K562 (cell line): ENCODE data around the gene ECD. TPM values are rescaled to one million over a fixed set of nuclear protein-coding genes. Genes with fewer than 3 reads are reported as not detected.

Experiments used
- ATAC-seq: fragments of 200-7000 bp; cut with Tn5 transposase; 3 replicates; pipeline ENCODE4 v1.9.1; 2020; ENCODE audit warnings: moderate library complexity
- BruUV-seq: library from RNA; stranded (reverse); fragments of 400-500 nt; replicated peaks from 2 replicates; lab custom pipeline; 2021; lab: Mats Ljungman, UMichigan
- CTCF ChIA-PET: fragments of 300-600 bp; formaldehyde crosslinking; extraction: SDS; loops from one replicate; lab custom pipeline; 2021; ENCODE audit warnings: low intra/inter-chr PET ratio; lab: Yijun Ruan, JAX
- POLR2A ChIA-PET: fragments of 300-600, 350-650 bp; sonication (Branson Sonifier 250); formaldehyde crosslinking; extraction: SDS; loops from one replicate; lab custom pipeline; 2021; ENCODE audit warnings: antibody characterized with exemption, inconsistent platforms; lab: Yijun Ruan, JAX
- DNase-seq, 4 experiments: peaks; one replicate each; pipeline versions ENCODE4 v3.0.0 to v3.0.0-alpha.2; 2011 to 2018; ENCODE audit warnings: low spot score in 3 of 4, mixed read lengths in 3 of 4; ENCODE audit errors: extremely low read depth in 1 of 4
- FAIRE-seq: peaks from 2 replicates; lab custom pipeline; 2011; peaks lifted over from hg19 to GRCh38; lab: Jason Lieb, UNC
- H2AFZ ChIP-seq: 2 replicates; pipeline ENCODE4 v1.6.0; 2011; ENCODE audit warnings: low read depth, low read length, control low read depth, inconsistent platforms
- H3K27ac ChIP-seq: fragments of 200-600 bp; 3 replicates; pipeline ENCODE4 v1.8.0; 2011; ENCODE audit warnings: low read depth, mild to moderate bottlenecking, control low read depth, inconsistent platforms, low read length, moderate library complexity, mixed read lengths; ENCODE audit errors: extremely low read depth
- H3K27me3 ChIP-seq, 2 experiments: fragments of 300-600 bp in 1 of 2; 2 replicates in 1 of 2; 3 replicates in 1 of 2; pipeline versions ENCODE4 v1.6.0 to v1.8.0; 2011; ENCODE audit warnings: inconsistent platforms in 2 of 2, low read length in 2 of 2, mild to moderate bottlenecking in 1 of 2, mixed read lengths in 1 of 2, moderate library complexity in 1 of 2; ENCODE audit not compliant: control insufficient read depth in 2 of 2, insufficient read depth in 2 of 2
- H3K36me3 ChIP-seq: fragments of 300-600 bp; 3 replicates; pipeline ENCODE4 v1.8.0; 2011; ENCODE audit warnings: mild to moderate bottlenecking, low read length, inconsistent platforms; ENCODE audit not compliant: control insufficient read depth, insufficient read depth
- H3K4me1 ChIP-seq, 2 experiments: fragments of 200-600 bp in 1 of 2; replicated peaks in 1 of 2; 2 replicates in 1 of 2; 3 replicates in 1 of 2; pipeline versions ENCODE4 v1.5.1 to v1.8.0; 2011; ENCODE audit warnings: inconsistent platforms in 2 of 2, low read length in 2 of 2, mild to moderate bottlenecking in 1 of 2, mixed read lengths in 1 of 2, moderate library complexity in 1 of 2; ENCODE audit not compliant: control insufficient read depth in 2 of 2, insufficient read depth in 2 of 2
- H3K4me2 ChIP-seq: 2 replicates; pipeline ENCODE4 v1.6.1; 2011; ENCODE audit warnings: low read length, control low read depth, inconsistent platforms, mixed read lengths; ENCODE audit not compliant: insufficient read depth
- H3K4me3 ChIP-seq: fragments of 200-600 bp; sonication (generic), shearing (Covaris generic); 2 replicates; pipeline ENCODE4 v1.5.1; 2016; ENCODE audit warnings: control low read depth, inconsistent platforms
- H3K79me2 ChIP-seq: fragments of 200-600 bp; 3 replicates; pipeline ENCODE4 v1.8.0; 2011; ENCODE audit warnings: low read length, inconsistent platforms; ENCODE audit not compliant: control insufficient read depth, insufficient read depth
- H3K9ac ChIP-seq, 2 experiments: 2 replicates each; pipeline versions ENCODE4 v1.6.0 to v1.6.1; 2011; ENCODE audit warnings: low read depth in 2 of 2, low read length in 2 of 2, control low read depth in 1 of 2, inconsistent platforms in 1 of 2, mild to moderate bottlenecking in 1 of 2, mixed read lengths in 1 of 2; ENCODE audit not compliant: insufficient read depth in 1 of 2
- H3K9me1 ChIP-seq: one replicate; pipeline ENCODE4 v1.6.0; 2011; ENCODE audit warnings: inconsistent platforms, mild to moderate bottlenecking, low read length, moderate library complexity; ENCODE audit not compliant: control insufficient read depth, insufficient read depth
- H3K9me3 ChIP-seq: replicated peaks from 2 replicates; pipeline ENCODE4 v1.5.1; 2011; ENCODE audit warnings: low read depth, low read length, inconsistent platforms; ENCODE audit not compliant: control insufficient read depth, insufficient read depth
- H4K20me1 ChIP-seq: replicated peaks from 2 replicates; pipeline ENCODE4 v1.6.1; 2011; ENCODE audit warnings: low read length, inconsistent platforms, mixed read lengths; ENCODE audit not compliant: control insufficient read depth, insufficient read depth
- BCLAF1 ChIP-seq, 2 experiments: fragments of 450-650 bp in 1 of 2; IDR thresholded peaks; 2 replicates each; pipeline ENCODE4 v1.6.1; 2011 to 2017; ENCODE audit warnings: low read depth in 2 of 2, antibody characterized with exemption in 1 of 2, borderline replicate concordance in 1 of 2, low read length in 1 of 2, mild to moderate bottlenecking in 1 of 2, mixed read lengths in 1 of 2; ENCODE audit not compliant: control insufficient read depth in 1 of 2
- CREB3L1 ChIP-seq: fragments of 450-650 bp; IDR thresholded peaks from 2 replicates; pipeline ENCODE4 v1.6.1; 2014; ENCODE audit warnings: low read depth, mild to moderate bottlenecking, moderate library complexity, borderline replicate concordance
- GATAD2A ChIP-seq: fragments of 450-650 bp; IDR thresholded peaks from 2 replicates; pipeline ENCODE4 v1.6.1; 2017
- HNRNPLL ChIP-seq: fragments of 200-400 bp; formaldehyde crosslinking; IDR thresholded peaks from 2 replicates; pipeline ENCODE4 v1.6.1; 2017; ENCODE audit warnings: low read length, low read depth, mild to moderate bottlenecking; ENCODE audit not compliant: poor library complexity, severe bottlenecking
- IRF2 ChIP-seq: sonication (generic); formaldehyde crosslinking; IDR thresholded peaks from 2 replicates; pipeline ENCODE4 v1.8.1; 2022; ENCODE audit warnings: mild to moderate bottlenecking, missing genetic modification reagents
- MCM5 ChIP-seq: fragments of 450-650 bp; IDR thresholded peaks from 2 replicates; pipeline ENCODE4 v1.6.1; 2016; ENCODE audit warnings: low read depth
- MEIS2 ChIP-seq: fragments of 450-650 bp; IDR thresholded peaks from 2 replicates; pipeline ENCODE4 v1.6.1; 2014; ENCODE audit warnings: mild to moderate bottlenecking; ENCODE audit not compliant: partially characterized antibody
- MTF1 ChIP-seq: fragments of 250-450 bp; sonication (Bioruptor Pico); IDR thresholded peaks from 2 replicates; pipeline ENCODE4 v1.9.0; 2021; ENCODE audit warnings: moderate library complexity, mild to moderate bottlenecking, inconsistent platforms, borderline replicate concordance
- MYC ChIP-seq, 2 experiments: fragments of 250-450 bp in 1 of 2; sonication (Bioruptor Pico) in 1 of 2; IDR thresholded peaks; 2 replicates each; pipeline versions ENCODE4 v1.5.1 to v1.6.1; 2012 to 2021; ENCODE audit warnings: low read depth in 2 of 2, borderline replicate concordance in 1 of 2, improper control_type of control experiment in 1 of 2, low read length in 1 of 2, mild to moderate bottlenecking in 1 of 2, moderate library complexity in 1 of 2
- MYNN ChIP-seq, 2 experiments: sonication (generic); formaldehyde crosslinking in 1 of 2; IDR thresholded peaks; 2 replicates each; pipeline versions ENCODE4 v1.5.0 to v1.6.1; 2016 to 2020; ENCODE audit warnings: antibody characterized with exemption in 1 of 2, missing genetic modification reagents in 1 of 2
- POLR3G ChIP-seq: IDR thresholded peaks from 2 replicates; pipeline ENCODE4 v1.6.1; 2011; ENCODE audit not compliant: insufficient read length, insufficient replicate concordance; ENCODE audit errors: extremely low read depth
- SMAD4 ChIP-seq: fragments of 250-450 bp; sonication (Bioruptor Pico); conservative IDR thresholded peaks from 2 replicates; pipeline ENCODE4 v1.8.0; 2021; ENCODE audit warnings: inconsistent platforms, mild to moderate bottlenecking, moderate library complexity
- U2AF2 ChIP-seq: fragments of 200-400 bp; formaldehyde crosslinking; optimal IDR thresholded peaks from 2 replicates; pipeline ENCODE3; 2017; ENCODE audit warnings: low read depth, mild to moderate bottlenecking, low read length
- ZNF384 ChIP-seq: IDR thresholded peaks from 2 replicates; pipeline ENCODE4 v1.6.1; 2012; ENCODE audit warnings: low read depth, low read length, improper control_type of control experiment
- ZNF766 ChIP-seq: fragments of 200-800 bp; sonication (Bioruptor generic); conservative IDR thresholded peaks from 2 replicates; pipeline ENCODE4 v1.6.1; 2016; ENCODE audit warnings: missing genetic modification characterization, missing compliant biosample characterization
- WGBS: fragments of 100-300 bp; shearing (Covaris generic); methylation state at CpG from one replicate; pipeline ENCODE4 v1.1.6; 2016; ENCODE audit warnings: low coverage, mixed read lengths; ENCODE audit not compliant: insufficient coverage; ENCODE audit errors: missing lambda C conversion rate; 5-methylcytosine and 5-hydroxymethylcytosine counted together
- in situ Hi-C: fragments of 300-500 bp; cut with MboI; formaldehyde crosslinking; loops from 4 replicates; pipeline ENCODE4 v1.15.0; 2018; ENCODE audit warnings: inconsistent platforms, mixed read lengths
- intact Hi-C: fragments of 100-400 bp; cut with micrococcal nuclease; formaldehyde crosslinking; loops from 2 replicates; pipeline ENCODE4 v1.14.2; 2022
- polyA plus RNA-seq, 8 experiments: library from polyadenylated mRNA; depleted of rRNA in 4 of 8; stranded (reverse) in 5 of 8; unstranded in 3 of 8; fragments of >200 nt; fragmentation: Nextera tagmentation in 2 of 8; fragmentation: Illumina TruSeq in 1 of 8; extraction: Ambion mirVana in 2 of 8; extraction: Trizol in 1 of 8; gene quantifications; 2 replicates each; pipeline versions ENCODE4 v1.2.1 to v1.2.3, GENCODE V29; 2011 to 2014; ENCODE audit warnings: inconsistent platforms in 1 of 8, missing spikeins in 1 of 8
- total RNA-seq, 7 experiments: library from RNA; depleted of rRNA in 6 of 7; stranded (reverse); fragments of >200 nt in 6 of 7; fragmentation: Illumina TruSeq in 2 of 7; extraction: Trizol in 2 of 7; gene quantifications; 2 replicates each; pipeline versions ENCODE4 v1.2.1 to v1.2.3, GENCODE V29; 2011 to 2021; ENCODE audit warnings: low replicate concordance in 1 of 7
- TF ChIP-seq, protein P1 (sequence below), 2 experiments: IDR thresholded peaks; 2 replicates each; pipeline ENCODE4 v1.6.1; 2011; ENCODE audit warnings: borderline replicate concordance in 1 of 2, control low read depth in 1 of 2, low read depth in 1 of 2, low read length in 1 of 2, mild to moderate bottlenecking in 1 of 2, mixed read lengths in 1 of 2, moderate library complexity in 1 of 2; ENCODE audit not compliant: insufficient read depth in 1 of 2, insufficient read length in 1 of 2, poor library complexity in 1 of 2, severe bottlenecking in 1 of 2; ENCODE audit errors: extremely low read depth in 1 of 2

ECD gene
- total and polyA plus RNA-seq, 9 of the 15 experiments (the other 6 are each of a cell fraction or from before 2014, with no cell fraction given) = 33.5 to 79.9 (median 53.2) TPM

GRCh38 chr10:73119457-73119856 lies 48.4 kb downstream of the ECD start:
- H3K4me1 ChIP-seq = peaks cover 0 to 7% of the 10 kb centered on the region in 2 experiments; a peak in 3 of 5 replicates
- no peaks in the 10 kb centered on the region for H3K79me2 ChIP-seq
- in situ Hi-C loops = no loop called here
- H3K27ac ChIP-seq = no peak overlapping the region
- H2AFZ ChIP-seq = no peak overlapping the region
- no peak overlapping the region for H3K9ac ChIP-seq
- FAIRE-seq (no peak), DNase-seq (no peak), ATAC-seq (no peak)
- H4K20me1 ChIP-seq = no peaks in the 10 kb centered on the region
- no peaks in the 10 kb centered on the region for H3K27me3 ChIP-seq
- BruUV-seq = no TSS peak
- POLR2A ChIA-PET = interaction anchor here (1.1 kb wide), 1 partner anchor 15 kb away, joined by 3 read pairs; no protein-coding TSS in a partner anchor
- CTCF ChIA-PET = no interaction called here
- H3K36me3 ChIP-seq = peaks cover 37% of the 10 kb centered on the region
- intact Hi-C loops = no loop called here
- H3K4me3 ChIP-seq = no peak overlapping the region
- H3K9me3 ChIP-seq = no peaks in the 10 kb centered on the region
- no peak overlapping the region for H3K4me2 ChIP-seq
- no peaks in the 10 kb centered on the region for H3K9me1 ChIP-seq
- WGBS = 85% methylated on average over 1 of the region's 1 CpG
- TF ChIP-seq MYC (IDR thresholded peaks at IDR 0.05; ENCODE audit: low read depth, low read length) (no peak), MYC (CRISPR knock-in tag; IDR thresholded peaks at IDR 0.05; ENCODE audit: borderline replicate concordance, low read depth) (no peak), POLR3G (no peak), SMAD4 (CRISPR knock-in tag) (no peak), ZNF384 (no peak), MCM5 (no peak), MYNN (IDR thresholded peaks at IDR 0.05) (no peak), MYNN (CRISPR knock-in tag; IDR thresholded peaks at IDR 0.05) (no peak), ZNF766 (CRISPR knock-in tag) (no peak), HNRNPLL (no peak), CREB3L1 (no peak), U2AF2 (no peak), MTF1 (CRISPR knock-in tag) (no peak), MEIS2 (no peak), IRF2 (CRISPR knock-in tag) (no peak), BCLAF1 (IDR thresholded peaks at IDR 0.05; ENCODE audit: borderline replicate concordance in 1 of 2, control insufficient read depth in 1 of 2, low read depth in 2 of 2, low read length in 1 of 2) (no peak), GATAD2A (no peak)
- TF ChIP-seq, protein P1, sequence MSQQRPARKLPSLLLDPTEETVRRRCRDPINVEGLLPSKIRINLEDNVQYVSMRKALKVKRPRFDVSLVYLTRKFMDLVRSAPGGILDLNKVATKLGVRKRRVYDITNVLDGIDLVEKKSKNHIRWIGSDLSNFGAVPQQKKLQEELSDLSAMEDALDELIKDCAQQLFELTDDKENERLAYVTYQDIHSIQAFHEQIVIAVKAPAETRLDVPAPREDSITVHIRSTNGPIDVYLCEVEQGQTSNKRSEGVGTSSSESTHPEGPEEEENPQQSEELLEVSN (IDR thresholded peaks at IDR 0.05; ENCODE audit: borderline replicate concordance in 1 of 2, extremely low read depth in 1 of 2, insufficient read depth in 1 of 2, insufficient read length in 1 of 2, low read depth in 1 of 2, low read length in 1 of 2, poor library complexity in 1 of 2, severe bottlenecking in 1 of 2) = no peak
